Endothelial cell (in vitro differentiated cells): Measurements from ENCODE around the gene FLYWCH1. TPM values are rescaled to one million over a fixed set of nuclear protein-coding genes. Genes with fewer than 3 reads are reported as not detected.
A peak's percentile ranks its signal among the peaks of the same experiment; 100 is the strongest.

ENCODE experiments used
- DNase-seq: peaks from one replicate; pipeline ENCODE4 v3.0.0; 2021; ENCODE audit warnings: low spot score
- H3K27ac Mint-ChIP-seq: one replicate; pipeline ENCODE4 v1.8.0; 2021; ENCODE audit warnings: mixed read lengths, inconsistent platforms; ENCODE audit not compliant: unreplicated experiment
- H3K27me3 Mint-ChIP-seq: one replicate; pipeline ENCODE4 v1.8.0; 2021; ENCODE audit warnings: mild to moderate bottlenecking, moderate library complexity, mixed read lengths, inconsistent platforms; ENCODE audit not compliant: unreplicated experiment
- H3K36me3 Mint-ChIP-seq: one replicate; pipeline ENCODE4 v1.8.0; 2021; ENCODE audit warnings: mild to moderate bottlenecking, low read depth, mixed read lengths, inconsistent platforms; ENCODE audit not compliant: unreplicated experiment
- H3K4me1 Mint-ChIP-seq: one replicate; pipeline ENCODE4 v1.8.0; 2021; ENCODE audit warnings: mild to moderate bottlenecking, mixed read lengths, inconsistent platforms; ENCODE audit not compliant: unreplicated experiment
- H3K4me3 Mint-ChIP-seq: one replicate; pipeline ENCODE4 v1.8.0; 2021; ENCODE audit warnings: mild to moderate bottlenecking, mixed read lengths, inconsistent platforms; ENCODE audit not compliant: unreplicated experiment
- H3K9me3 Mint-ChIP-seq: one replicate; pipeline ENCODE4 v1.8.0; 2021; ENCODE audit warnings: mixed read lengths, inconsistent platforms; ENCODE audit not compliant: unreplicated experiment
- total RNA-seq: library from RNA; stranded (reverse); fragmentation: NEBNext Ultra II Directional; extraction: Animal tissue kit (Norgen Biotek cat#: 25700); gene quantifications from one replicate; pipeline ENCODE4 v1.2.1, GENCODE V29; 2021; ENCODE audit not compliant: unreplicated experiment
- TF ChIP-seq, protein P1 (sequence below): fragments of 200-600 bp; sonication (generic); IDR thresholded peaks from one replicate; pipeline ENCODE4 v1.5.0; 2021; ENCODE audit warnings: antibody characterized with exemption; ENCODE audit not compliant: unreplicated experiment

Gene FLYWCH1
- total RNA-seq, 1 donor from 2014 or later = 50.8 TPM

DNA sequence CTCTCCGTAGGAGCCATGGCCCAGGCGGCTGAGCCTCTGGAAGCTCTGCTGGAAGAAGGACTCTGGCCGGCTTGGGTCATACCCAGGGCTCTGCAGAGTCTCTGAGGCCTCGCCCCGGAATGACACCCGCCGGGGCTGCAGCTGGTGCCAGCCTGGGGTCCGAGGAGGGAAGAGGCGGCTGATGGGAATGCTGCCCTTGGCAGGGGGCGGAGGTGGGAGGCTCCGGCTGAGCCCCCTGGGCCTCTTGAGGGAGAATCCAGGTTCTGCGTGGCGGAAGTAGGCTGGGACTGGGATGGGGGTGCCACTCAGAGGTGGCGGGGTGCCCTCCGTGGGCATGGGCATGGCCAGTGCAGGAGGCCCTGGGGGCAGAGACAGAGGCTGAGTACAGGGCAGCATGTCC, 64.9 kb downstream of the FLYWCH1 start:
- DNase-seq = no peak
- no peaks in the 10 kb centered on the region for H3K9me3 Mint-ChIP-seq
- H3K27me3 Mint-ChIP-seq = peaks cover 2% of the 10 kb centered on the region
- H3K4me1 Mint-ChIP-seq = peaks cover 8% of the 10 kb centered on the region
- H3K36me3 Mint-ChIP-seq = peaks cover 3% of the 10 kb centered on the region
- no peak overlapping the region for H3K4me3 Mint-ChIP-seq
- TF ChIP-seq, protein P1, sequence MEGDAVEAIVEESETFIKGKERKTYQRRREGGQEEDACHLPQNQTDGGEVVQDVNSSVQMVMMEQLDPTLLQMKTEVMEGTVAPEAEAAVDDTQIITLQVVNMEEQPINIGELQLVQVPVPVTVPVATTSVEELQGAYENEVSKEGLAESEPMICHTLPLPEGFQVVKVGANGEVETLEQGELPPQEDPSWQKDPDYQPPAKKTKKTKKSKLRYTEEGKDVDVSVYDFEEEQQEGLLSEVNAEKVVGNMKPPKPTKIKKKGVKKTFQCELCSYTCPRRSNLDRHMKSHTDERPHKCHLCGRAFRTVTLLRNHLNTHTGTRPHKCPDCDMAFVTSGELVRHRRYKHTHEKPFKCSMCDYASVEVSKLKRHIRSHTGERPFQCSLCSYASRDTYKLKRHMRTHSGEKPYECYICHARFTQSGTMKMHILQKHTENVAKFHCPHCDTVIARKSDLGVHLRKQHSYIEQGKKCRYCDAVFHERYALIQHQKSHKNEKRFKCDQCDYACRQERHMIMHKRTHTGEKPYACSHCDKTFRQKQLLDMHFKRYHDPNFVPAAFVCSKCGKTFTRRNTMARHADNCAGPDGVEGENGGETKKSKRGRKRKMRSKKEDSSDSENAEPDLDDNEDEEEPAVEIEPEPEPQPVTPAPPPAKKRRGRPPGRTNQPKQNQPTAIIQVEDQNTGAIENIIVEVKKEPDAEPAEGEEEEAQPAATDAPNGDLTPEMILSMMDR = no peak
- H3K27ac Mint-ChIP-seq = no peak overlapping the region

DNA sequence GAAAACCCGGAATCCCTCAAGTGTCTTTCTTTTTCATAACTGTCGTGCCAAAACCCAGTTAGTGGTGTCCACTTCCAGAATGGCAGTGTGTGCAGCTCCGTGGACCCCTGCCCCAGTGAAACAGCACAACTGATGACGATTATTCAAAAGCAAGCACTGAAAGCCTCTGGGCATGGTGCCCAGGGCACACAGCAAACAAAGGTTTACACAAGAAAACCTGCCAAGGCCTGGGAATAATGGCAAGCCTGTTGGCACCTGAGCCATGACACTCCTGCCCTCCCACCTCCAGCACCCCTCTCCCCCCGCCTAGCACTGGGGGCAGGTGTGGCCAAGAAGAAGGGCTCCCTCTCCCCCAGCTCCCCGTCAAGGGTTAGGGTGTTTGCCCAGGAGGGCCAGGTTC, 65.7 kb downstream of the FLYWCH1 start:
- H3K36me3 Mint-ChIP-seq = no peaks in the 10 kb centered on the region
- H3K9me3 Mint-ChIP-seq = no peaks in the 10 kb centered on the region
- H3K27ac Mint-ChIP-seq = no peak overlapping the region
- no peak for DNase-seq
- peaks cover 13% of the 10 kb centered on the region for H3K4me1 Mint-ChIP-seq
- TF ChIP-seq, protein P1 = no peak
- no peak overlapping the region for H3K4me3 Mint-ChIP-seq
- H3K27me3 Mint-ChIP-seq = peaks cover 7% of the 10 kb centered on the region

DNA sequence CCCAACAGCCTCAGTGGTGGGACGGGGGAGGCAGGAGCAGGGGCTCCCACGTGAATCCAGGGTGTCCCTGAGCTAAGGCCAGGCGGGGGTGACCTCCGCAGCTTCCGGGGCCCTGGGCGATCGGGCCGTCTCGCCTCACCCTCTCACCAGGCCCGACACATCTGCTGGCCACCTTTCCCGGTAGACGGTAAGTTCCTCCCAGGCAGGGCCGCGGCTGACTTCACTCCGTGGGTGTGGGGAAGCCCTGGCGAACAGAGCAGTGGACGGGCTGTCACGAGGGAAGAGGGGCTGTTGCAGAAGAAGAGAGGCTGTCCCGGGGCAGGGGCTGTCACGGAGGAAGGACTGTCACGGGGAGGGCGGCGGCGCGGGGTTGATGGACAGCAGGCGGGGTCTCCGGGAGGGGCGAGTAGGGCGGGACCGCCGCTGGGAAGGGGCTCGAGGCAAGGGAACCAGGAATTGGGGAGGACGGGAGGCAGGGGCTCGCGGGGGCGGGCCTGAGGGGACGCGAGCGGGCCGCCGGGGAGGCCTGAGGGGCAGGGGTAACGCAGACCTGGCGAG, 68.0 kb downstream of the FLYWCH1 start:
- Mint-ChIP-seq H3K27me3 (peaks cover 7% of the 10 kb centered on the region), H3K27ac (no peak overlapping the region), H3K4me1 (peaks cover 13% of the 10 kb centered on the region), H3K9me3 (no peaks in the 10 kb centered on the region), H3K4me3 (peak overlapping the region; percentile 73), H3K36me3 (no peaks in the 10 kb centered on the region)
- DNase-seq = no peak
- TF ChIP-seq, protein P1 = no peak

DNA sequence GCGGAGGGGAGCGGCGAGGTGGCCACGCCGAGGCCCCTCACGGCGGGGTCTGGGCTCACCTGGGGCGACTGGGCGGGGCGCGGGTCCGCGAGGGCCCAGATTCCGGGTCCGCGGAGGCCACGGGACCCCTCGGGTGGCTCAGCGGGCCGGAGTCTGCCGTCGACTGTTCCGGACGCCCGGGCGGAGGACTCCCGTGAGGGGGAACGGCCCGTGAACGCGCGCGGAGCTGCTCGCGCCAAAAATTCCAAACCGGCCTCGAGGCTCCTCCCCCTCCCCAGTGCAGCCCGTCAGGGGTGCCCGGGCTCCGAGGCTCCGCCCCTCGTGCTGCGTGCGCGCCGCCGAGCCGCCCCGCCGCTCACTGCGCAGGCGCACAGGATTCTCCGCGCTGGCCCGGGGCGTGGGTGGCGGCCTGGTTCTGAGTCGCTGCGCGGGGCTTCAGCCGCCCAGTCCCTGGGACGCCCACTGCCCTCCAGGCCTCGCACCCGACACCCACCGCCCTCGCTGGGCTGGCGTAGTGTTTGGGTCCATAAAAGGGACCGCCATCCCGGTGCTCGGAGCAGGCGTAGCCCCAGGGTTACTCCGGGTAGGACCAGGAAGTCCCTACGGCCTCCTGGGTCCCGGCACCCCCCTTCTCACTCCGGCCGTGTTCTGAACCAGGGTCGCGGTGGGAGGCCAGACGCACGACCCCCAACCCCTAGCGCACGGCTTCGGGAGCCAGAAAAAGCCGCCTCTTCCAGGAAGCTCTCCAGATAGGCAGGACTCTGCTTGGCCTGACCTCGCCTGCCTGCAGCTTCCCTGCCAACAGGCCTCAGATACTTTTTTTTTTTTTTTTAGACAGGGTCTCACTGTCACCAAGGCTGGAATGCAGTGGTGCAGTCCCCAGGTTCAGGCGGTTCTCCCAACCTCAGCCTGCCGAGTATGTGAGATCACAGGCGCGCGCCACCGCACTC, 68.8 kb downstream of the FLYWCH1 start, which contains the start of gene PKMYT1:
PKMYT1 (minus strand) TSS at position 220 of the 950 bp plus-strand sequence. CDS start 789 bp downstream, outside the sequence.
- peaks cover 7% of the 10 kb centered on the region for H3K27me3 Mint-ChIP-seq
- H3K36me3 Mint-ChIP-seq = no peaks in the 10 kb centered on the region
- peak within 1 kb of the TSS; percentile 73 for H3K4me3 Mint-ChIP-seq
- peak within 1 kb of the TSS; percentile 24 for H3K27ac Mint-ChIP-seq
- H3K9me3 Mint-ChIP-seq = no peaks in the 10 kb centered on the region
- TF ChIP-seq, protein P1 = no peak
- H3K4me1 Mint-ChIP-seq = peaks cover 13% of the 10 kb centered on the region
- DNase-seq = peak; percentile 95
